ENCODE data around the gene MPPED2. TPM values are rescaled to one million over a fixed set of nuclear protein-coding genes. Genes with fewer than 3 reads are reported as not detected.

The MPPED2 gene
- total RNA-seq, 1 experiment from 2014 or later = not detected

- no peak overlapping the region for H3K9ac ChIP-seq (ENCODE audit: low read length)
- H3K79me2 ChIP-seq (ENCODE audit: insufficient read depth, low read length) = no peaks in the 10 kb centered on the region
- no peak overlapping the region for H3K4me3 ChIP-seq (replicated peaks in 1 of 2; ENCODE audit: low read depth in 1 of 2, low read length in 2 of 2)
- ChIA-PET CTCF (no interaction called here), RAD21 (ENCODE audit: low non-redundant PET in 1 of 2, low total read pairs in 2 of 2, uncharacterized antibody in 2 of 2, unreplicated experiment in 2 of 2) (no interaction called here), POLR2A (no interaction called here)
- ATAC-seq = no peak
- H3K4me2 ChIP-seq (ENCODE audit: low read length) = no peak overlapping the region
- no peaks in the 10 kb centered on the region for H3K9me3 ChIP-seq (ENCODE audit: control insufficient read depth in 1 of 2, insufficient read depth in 1 of 2, low read depth in 1 of 2, low read length in 2 of 2)
- no peak for DNase-seq (ENCODE audit: low read depth, low spot score)
- BruUV-seq (replicated peaks) = no TSS peak
- no peak overlapping the region for H2AFZ ChIP-seq (ENCODE audit: low read depth, low read length, poor library complexity, severe bottlenecking)
- H3K9me2 ChIP-seq (ENCODE audit: insufficient read depth) = no peaks in the 10 kb centered on the region
- no peaks in the 10 kb centered on the region for H3K36me3 ChIP-seq (ENCODE audit: control insufficient read depth in 1 of 2, insufficient read depth in 2 of 2, low read length in 2 of 2)
- intact Hi-C loops (cut with micrococcal nuclease) = no loop called here
- H3K27ac ChIP-seq (ENCODE audit: low read depth, low read length) = no peak overlapping the region
- peaks cover 25% of the 10 kb centered on the region; the same call in 1 of the 2 replicates for H3K27me3 ChIP-seq (ENCODE audit: insufficient read depth, low read length)
- TF ChIP-seq POLR2A (IDR thresholded peaks at IDR 0.05; ENCODE audit: borderline replicate concordance, extremely low read depth, insufficient read depth, insufficient read length) (no peak), ZNF274 (IDR thresholded peaks at IDR 0.05; ENCODE audit: low read depth, low read length) (no peak), ELF1 (IDR thresholded peaks at IDR 0.05; ENCODE audit: borderline replicate concordance, low read depth) (no peak), EZH2 (IDR thresholded peaks at IDR 0.05) (no peak), ZFX (IDR thresholded peaks at IDR 0.05) (no peak), SP1 (IDR thresholded peaks at IDR 0.05; ENCODE audit: low read depth) (no peak), ZBTB33 (IDR thresholded peaks at IDR 0.05; ENCODE audit: extremely low read depth, insufficient replicate concordance, low read length) (no peak), REST (IDR thresholded peaks at IDR 0.05; ENCODE audit: low read depth) (no peak), FOSL1 (IDR thresholded peaks at IDR 0.05; ENCODE audit: low read depth) (no peak), MAX (IDR thresholded peaks at IDR 0.05) (no peak), YY1 (IDR thresholded peaks at IDR 0.05; ENCODE audit: extremely low read depth, insufficient replicate concordance, low read depth, low read length) (no peak)
- no peaks in the 10 kb centered on the region for H4K20me1 ChIP-seq (ENCODE audit: insufficient read depth)
- H3K4me1 ChIP-seq (ENCODE audit: control insufficient read depth in 1 of 2, insufficient read depth in 2 of 2, low read length in 2 of 2) = no peaks in the 10 kb centered on the region
These were observed 220.2 kb downstream of the MPPED2 start for GRCh38 chr11:30365793-30366517.
